GM21515 (cell line): ENCODE data around the gene SHTN1.

Experiments
- ATAC-seq: cut with Tn5 transposase; IDR thresholded peaks from one replicate; pipeline ENCODE4 v1.9.1; 2021; ENCODE audit not compliant: unreplicated experiment

The SHTN1 gene

DNA sequence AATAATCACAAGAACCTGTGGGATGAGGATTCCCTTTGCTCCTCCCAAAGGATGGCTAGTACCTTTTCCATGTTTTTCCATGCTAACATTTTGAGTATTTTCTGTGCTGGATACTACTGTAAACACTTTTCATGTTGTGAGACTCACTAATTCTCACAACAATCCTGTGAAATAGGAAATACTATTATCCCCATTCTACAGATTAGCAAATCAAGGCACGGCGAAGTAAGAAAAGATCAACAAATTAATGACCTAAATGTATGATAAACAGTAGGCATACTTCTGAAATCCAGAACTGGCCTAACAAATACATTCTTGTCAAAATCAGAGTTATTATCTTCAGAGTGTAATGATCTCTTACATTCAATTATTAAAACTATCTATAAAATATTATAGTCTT, 86.4 kb downstream of the SHTN1 start:
- ATAC-seq = no peak

DNA sequence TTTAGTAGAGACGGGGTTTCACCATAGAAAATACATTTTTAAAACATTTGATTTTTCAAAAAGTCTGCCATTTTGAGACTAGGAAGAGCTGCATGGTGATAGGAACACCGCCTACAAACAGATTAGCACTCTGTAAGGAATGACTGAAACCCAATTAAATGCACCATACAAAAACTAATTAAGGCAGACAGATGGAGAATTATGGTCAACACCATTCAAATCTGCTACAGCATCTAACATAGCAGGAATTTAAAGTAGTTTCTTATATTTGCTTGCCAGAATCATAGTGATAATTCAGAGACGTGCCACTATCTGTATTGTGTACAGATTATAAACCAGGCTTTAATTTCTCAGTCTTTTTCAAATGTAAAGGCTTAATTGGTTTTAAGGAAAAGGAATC, 87.5 kb downstream of the SHTN1 start:
- no peak for ATAC-seq

GRCh38 chr10:116915340-116915739, 89.6 kb downstream of the SHTN1 start:
- no peak for ATAC-seq

DNA sequence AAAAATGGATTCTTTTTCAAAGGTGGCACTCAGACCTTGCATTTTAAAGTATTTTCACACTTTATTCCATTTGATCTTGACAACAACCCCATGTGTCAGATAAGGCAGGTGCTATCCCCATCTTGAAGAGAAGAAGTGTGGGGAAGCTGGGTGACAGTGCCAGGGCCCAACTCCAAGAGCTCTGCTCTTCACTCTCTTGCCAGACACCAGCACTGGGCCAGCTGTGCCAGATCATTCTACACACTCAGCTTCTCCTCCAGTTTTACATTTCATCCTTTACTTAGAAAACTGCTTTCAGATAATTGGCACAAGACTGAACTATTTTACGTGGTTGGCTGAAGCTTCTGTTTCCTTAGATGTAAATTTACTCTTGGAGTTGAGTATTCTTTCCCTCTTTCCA, 91.3 kb downstream of the SHTN1 start:
- no peak for ATAC-seq

- ATAC-seq = no peak
These were observed 92.8 kb downstream of the SHTN1 start for GRCh38 chr10:116912162-116912561.

DNA sequence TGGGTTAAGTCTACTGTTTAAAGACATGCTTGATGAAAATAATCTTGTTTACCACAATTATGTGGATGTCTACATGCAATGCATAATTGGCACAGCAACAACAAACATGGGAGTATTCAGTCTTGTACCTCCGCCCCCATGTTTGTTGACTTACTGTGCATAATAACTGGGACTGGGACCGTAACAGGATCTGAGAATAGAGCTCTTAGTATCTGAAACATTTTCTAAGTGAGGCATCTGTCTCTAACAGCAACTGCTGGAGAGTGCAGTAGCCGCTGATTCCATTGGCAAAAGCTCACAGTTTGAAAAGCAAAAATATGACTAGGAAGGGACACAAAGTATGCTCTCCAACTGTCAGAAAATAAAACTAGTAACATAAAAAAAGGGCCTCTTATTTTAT, 94.1 kb downstream of the SHTN1 start:
- no peak for ATAC-seq

GRCh38 chr10:116909307-116909706, 95.7 kb downstream of the SHTN1 start:
- no peak for ATAC-seq

DNA sequence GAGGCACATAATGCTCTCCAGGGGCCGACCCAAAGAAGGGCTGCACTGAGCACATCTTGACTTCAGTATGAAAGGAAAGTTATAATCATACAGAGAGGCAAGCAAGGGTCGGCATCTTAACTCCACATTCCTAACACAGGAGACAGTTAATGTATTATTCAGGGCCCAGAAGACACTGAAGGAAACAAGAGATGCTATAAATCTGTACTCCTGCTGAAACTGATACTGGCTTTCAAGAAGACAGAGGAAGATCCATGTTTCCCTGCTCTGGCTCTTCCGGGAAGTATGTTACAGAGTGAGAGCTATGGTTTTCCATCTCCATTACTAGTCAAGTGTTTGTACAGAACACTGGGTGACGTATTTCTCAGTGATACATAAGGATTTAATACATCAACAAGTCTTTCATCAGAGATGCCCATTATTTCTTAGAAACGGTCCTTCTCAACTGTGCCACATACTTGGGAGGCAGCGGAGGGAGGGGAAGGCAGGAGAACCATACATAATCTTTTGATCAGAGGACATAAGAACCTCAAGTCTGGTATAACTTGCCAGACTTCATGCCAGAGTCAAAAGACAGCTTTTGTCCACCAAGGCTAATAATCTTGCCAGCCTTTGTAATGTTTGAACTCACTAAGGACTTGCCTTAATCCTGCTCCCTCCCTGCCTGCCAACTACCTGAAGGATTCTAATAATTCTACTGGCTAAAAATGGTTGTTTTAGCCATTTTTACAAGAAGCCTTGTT, 97.6 kb downstream of the SHTN1 start:
- ATAC-seq = no peak

DNA sequence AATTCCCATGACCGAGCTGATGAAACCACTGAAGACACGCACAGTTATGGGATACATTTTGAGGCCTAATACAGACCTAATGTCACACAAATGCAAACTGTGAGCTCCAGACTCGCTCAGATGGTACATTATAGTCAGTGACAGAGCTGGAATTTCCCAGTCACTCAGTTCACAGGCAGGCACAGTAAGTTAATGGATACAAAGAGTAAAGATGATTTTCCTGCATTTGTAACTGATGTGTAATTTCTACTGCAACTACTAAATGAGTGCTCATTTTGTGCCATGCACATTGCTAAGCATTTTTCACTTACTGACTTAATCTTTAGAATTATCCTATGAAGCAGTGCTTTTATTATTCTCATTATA, 99.2 kb downstream of the SHTN1 start:
- ATAC-seq = no peak

DNA sequence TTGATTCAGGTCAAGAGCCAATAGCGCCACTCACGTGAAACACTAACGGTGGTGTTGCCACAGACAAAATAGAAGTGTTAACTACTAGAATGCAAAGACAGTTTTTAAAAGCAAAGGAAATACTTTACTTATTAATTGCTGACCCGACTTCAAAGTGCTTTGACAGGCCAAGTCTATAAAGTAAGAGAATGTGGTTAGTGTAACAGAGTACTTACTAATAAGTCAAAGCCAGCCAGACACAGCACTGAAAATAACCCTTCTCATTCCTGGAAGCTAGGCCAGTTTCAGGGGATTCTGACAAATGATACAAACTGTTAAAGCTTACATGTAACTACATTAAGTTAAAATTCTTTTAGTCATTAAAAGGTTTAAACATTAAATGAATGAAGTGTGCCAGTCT, 105.4 kb downstream of the SHTN1 start:
- ATAC-seq = no peak

DNA sequence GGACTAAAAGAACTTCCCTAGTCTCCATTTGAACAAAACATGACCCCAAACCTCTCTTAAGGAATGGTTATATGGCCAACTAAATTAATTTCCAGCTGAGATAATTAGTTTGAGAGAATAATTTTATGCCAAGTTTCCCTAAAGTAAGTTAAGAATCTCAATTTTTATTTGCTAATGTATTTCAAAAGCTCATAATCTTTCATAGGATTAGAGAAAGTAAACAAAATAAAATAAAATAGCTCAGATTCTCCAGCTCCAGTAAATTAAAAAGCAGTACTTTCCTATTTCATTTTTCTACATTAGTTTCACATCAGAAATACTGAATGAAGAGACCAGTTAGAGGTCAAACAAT, 111.3 kb downstream of the SHTN1 start:
- ATAC-seq = no peak

GRCh38 chr10:116892907-116893685, 111.9 kb downstream of the SHTN1 start:
- ATAC-seq = no peak

GRCh38 chr10:116891208-116891607, 113.8 kb downstream of the SHTN1 start:
- no peak for ATAC-seq

DNA sequence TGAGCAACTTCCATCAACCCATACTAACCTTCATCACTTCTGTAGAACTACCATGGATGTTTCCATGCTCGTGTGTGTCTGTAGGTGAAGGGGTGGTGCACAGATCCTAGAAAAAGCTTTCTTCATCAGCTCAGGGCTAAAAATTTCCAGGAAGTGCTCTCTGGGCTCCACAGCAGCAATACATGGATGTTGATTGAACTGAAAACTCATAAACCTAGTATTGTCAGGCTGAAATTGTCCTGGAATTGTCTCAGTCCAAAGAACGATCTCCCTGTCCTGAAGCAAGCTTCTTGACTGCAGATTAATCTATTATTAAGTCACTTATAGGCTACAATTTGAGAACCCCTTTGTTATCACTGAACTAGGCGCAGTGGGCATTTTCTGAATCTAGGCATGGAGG, 115.9 kb downstream of the SHTN1 start:
- ATAC-seq = no peak

GRCh38 chr10:116888380-116889055, 116.5 kb downstream of the SHTN1 start:
- ATAC-seq = no peak

- no peak for ATAC-seq
These were observed 118.2 kb downstream of the SHTN1 start for GRCh38 chr10:116886772-116887171.

GRCh38 chr10:116882639-116883038, 122.3 kb downstream of the SHTN1 start:
- ATAC-seq = no peak

DNA sequence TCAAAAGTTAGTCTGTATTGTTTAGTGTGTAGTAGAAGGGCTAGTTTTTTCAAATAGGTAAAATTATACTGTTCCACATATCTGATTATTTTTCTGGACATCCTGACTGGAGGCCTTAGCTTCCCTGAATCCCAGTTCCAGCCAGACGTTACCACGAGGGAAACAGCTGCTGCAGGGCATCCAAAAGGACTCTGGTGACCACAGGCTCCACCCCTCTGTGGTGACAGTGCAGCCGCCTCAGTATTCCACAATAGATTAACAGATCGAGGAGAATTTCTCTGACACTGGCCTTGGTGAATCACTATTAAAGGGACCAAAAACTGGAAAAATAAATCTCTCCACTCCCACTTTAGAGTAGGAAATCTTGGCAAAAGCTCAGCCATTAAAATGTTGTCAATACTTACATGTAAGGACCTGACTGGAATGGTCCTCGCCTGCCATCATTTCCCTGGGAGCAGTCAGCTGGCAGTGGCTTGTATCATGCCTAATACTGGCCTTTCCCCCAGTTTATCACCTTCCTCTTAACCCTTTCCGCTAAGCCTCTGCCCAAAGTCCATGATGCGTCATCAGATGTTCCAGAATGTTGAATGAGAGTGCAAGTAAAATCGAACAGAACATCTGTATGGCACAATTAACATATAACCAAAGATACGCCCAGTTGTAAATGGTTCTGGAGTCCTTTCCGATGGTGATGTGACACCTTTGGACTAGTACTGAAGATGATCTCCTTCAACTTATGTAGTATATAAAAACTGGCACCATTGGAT, 124.1 kb downstream of the SHTN1 start:
- no peak for ATAC-seq

DNA sequence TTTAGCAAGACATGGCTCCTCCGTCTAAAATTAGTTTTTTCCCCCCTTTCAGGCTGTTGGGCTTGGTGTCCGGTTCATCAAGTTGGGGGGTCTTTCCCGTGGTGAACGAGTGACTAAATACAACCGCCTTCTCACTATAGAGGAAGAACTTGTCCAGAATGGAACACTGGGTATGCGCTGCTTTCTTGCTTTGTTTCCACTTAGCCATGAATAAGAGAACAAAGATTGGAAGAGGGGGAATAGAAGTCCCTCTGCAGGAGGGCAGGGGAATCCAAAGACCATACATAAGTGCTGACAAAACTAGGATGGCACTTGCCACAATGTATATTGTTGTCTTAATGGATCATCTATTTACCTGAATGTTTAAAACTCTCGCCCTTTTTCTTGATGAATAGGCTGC, 125.2 kb downstream of the SHTN1 start:
- no peak for ATAC-seq

GRCh38 chr10:116878123-116878522, 126.9 kb downstream of the SHTN1 start:
- no peak for ATAC-seq

DNA sequence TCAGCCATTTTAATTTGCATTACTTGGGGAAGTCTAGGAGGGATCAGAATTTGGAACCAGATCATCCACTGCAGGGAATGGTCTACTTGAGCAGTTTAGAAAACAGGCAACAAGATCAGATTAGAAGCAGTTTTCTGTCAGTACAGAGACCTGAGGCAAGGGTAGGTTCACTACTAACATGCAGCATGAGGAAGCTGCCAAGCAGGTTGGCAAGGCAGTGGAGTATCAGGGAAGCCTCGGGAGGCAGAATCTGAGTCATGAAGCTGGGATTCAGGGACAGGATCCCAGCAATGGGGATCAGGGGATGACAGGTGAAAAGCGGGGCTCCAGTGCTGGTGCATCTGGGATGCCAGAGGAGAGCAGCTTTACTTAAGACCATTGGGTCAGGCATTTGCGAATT, 127.6 kb downstream of the SHTN1 start:
- ATAC-seq = no peak
